H1 (cell line): ENCODE measurements around the gene BET1L. TPM values are rescaled to one million over a fixed set of nuclear protein-coding genes. Genes with fewer than 3 reads are reported as not detected.

Source experiments
- CTCF ChIA-PET: fragments of 300-600 bp; sonication (Branson Sonifier 250); formaldehyde crosslinking; loops from one replicate; lab custom pipeline; 2021; ENCODE audit not compliant: partially characterized antibody; lab: Charles Lee
- POLR2A ChIA-PET: fragments of 300-600 bp; sonication (Branson Sonifier 250); formaldehyde crosslinking; loops from one replicate; lab custom pipeline; 2021; ENCODE audit warnings: inconsistent platforms; ENCODE audit not compliant: partially characterized antibody; lab: Charles Lee
- DNase-seq, 2 experiments: peaks; one replicate each; pipeline versions ENCODE4 v3.0.0 to v3.0.0-alpha.2; 2010 to 2022; ENCODE audit warnings: low spot score in 2 of 2, low read depth in 1 of 2, mixed read lengths in 1 of 2
- FAIRE-seq: peaks from 2 replicates; lab custom pipeline; 2011; peaks lifted over from hg19 to GRCh38; lab: Jason Lieb, UNC
- H2AFZ ChIP-seq: 2 replicates; pipeline ENCODE4 v1.8.1; 2012; ENCODE audit warnings: low read length, inconsistent platforms
- H2AK5ac ChIP-seq: 2 replicates; pipeline ENCODE4 v1.6.1; 2013; ENCODE audit warnings: low read depth, low read length
- H2BK120ac ChIP-seq: replicated peaks from 2 replicates; pipeline ENCODE3; 2013; ENCODE audit warnings: low read depth, low read length, inconsistent platforms
- H2BK12ac ChIP-seq: 2 replicates; pipeline ENCODE4 v1.6.1; 2013; ENCODE audit warnings: low read depth, low read length
- H2BK15ac ChIP-seq: 2 replicates; pipeline ENCODE4 v1.6.1; 2013; ENCODE audit warnings: low read length
- H2BK20ac ChIP-seq: 2 replicates; pipeline ENCODE4 v1.6.1; 2013; ENCODE audit warnings: low read length
- H2BK5ac ChIP-seq: 2 replicates; pipeline ENCODE4 v1.6.1; 2013; ENCODE audit warnings: low read depth, low read length
- H3K14ac ChIP-seq: 2 replicates; pipeline ENCODE4 v1.6.1; 2013; ENCODE audit warnings: inconsistent platforms; ENCODE audit not compliant: insufficient read length
- H3K18ac ChIP-seq: 2 replicates; pipeline ENCODE4 v1.6.1; 2013; ENCODE audit warnings: low read length; ENCODE audit errors: extremely low read depth
- H3K23ac ChIP-seq: 2 replicates; pipeline ENCODE4 v1.6.1; 2013; ENCODE audit warnings: inconsistent platforms; ENCODE audit not compliant: insufficient read length
- H3K23me2 ChIP-seq: 2 replicates; pipeline ENCODE4 v1.6.1; 2013; ENCODE audit warnings: low read depth, low read length
- H3K27ac ChIP-seq: 2 replicates; pipeline ENCODE4 v1.6.1; 2011; ENCODE audit warnings: low read depth, low read length, inconsistent platforms
- H3K27me3 ChIP-seq, 4 experiments: replicated peaks in 1 of 4; 1 replicate in 1 of 4; 2 replicates in 3 of 4; pipeline versions ENCODE4 v1.6.1 to v1.8.1; 2011 to 2013; ENCODE audit warnings: low read length in 3 of 4, mild to moderate bottlenecking in 3 of 4, inconsistent platforms in 2 of 4, mixed read lengths in 2 of 4, moderate library complexity in 1 of 4; ENCODE audit not compliant: control insufficient read depth in 3 of 4, insufficient read depth in 3 of 4; ENCODE audit errors: extremely low read depth in 1 of 4
- H3K36me3 ChIP-seq, 4 experiments: 2 replicates each; pipeline versions ENCODE4 v1.6.1 to v1.8.1; 2011 to 2013; ENCODE audit warnings: mild to moderate bottlenecking in 4 of 4, low read length in 3 of 4, moderate library complexity in 2 of 4, control low read depth in 1 of 4, inconsistent platforms in 1 of 4; ENCODE audit not compliant: insufficient read depth in 4 of 4, control insufficient read depth in 2 of 4
- H3K4ac ChIP-seq: replicated peaks from 2 replicates; pipeline ENCODE3; 2013; ENCODE audit warnings: low read length, low read depth, mixed read lengths, inconsistent platforms; ENCODE audit not compliant: insufficient read length
- H3K4me1 ChIP-seq, 4 experiments: replicated peaks in 1 of 4; 1 replicate in 1 of 4; 2 replicates in 3 of 4; pipeline versions ENCODE4 v1.6.1 to v1.8.1; 2011 to 2013; ENCODE audit warnings: low read length in 3 of 4, inconsistent platforms in 2 of 4, mixed read lengths in 1 of 4; ENCODE audit not compliant: insufficient read depth in 4 of 4, control insufficient read depth in 3 of 4
- H3K4me2 ChIP-seq, 2 experiments: 2 replicates each; pipeline versions ENCODE4 v1.6.1 to v1.8.1; 2011 to 2013; ENCODE audit warnings: low read depth in 2 of 2, low read length in 2 of 2, control low read depth in 1 of 2, inconsistent platforms in 1 of 2, mild to moderate bottlenecking in 1 of 2; ENCODE audit not compliant: insufficient read depth in 1 of 2
- H3K4me3 ChIP-seq, 4 experiments: fragments of 200-600, 300-600 bp in 1 of 4; sonication (generic), shearing (Covaris generic), sonication (Bioruptor Twin) in 1 of 4; 2 replicates each; pipeline versions ENCODE4 v1.5.1 to v1.8.1; 2011 to 2016; ENCODE audit warnings: low read length in 4 of 4, low read depth in 3 of 4, control low read depth in 2 of 4, inconsistent platforms in 2 of 4, mild to moderate bottlenecking in 2 of 4, mixed read lengths in 1 of 4, moderate library complexity in 1 of 4; ENCODE audit not compliant: insufficient read depth in 2 of 4; ENCODE audit errors: extremely low read depth in 1 of 4
- H3K56ac ChIP-seq: replicated peaks from 2 replicates; pipeline ENCODE3; 2013; ENCODE audit warnings: low read depth, mild to moderate bottlenecking, mixed read lengths, low read length, inconsistent platforms; ENCODE audit not compliant: insufficient read length
- H3K79me1 ChIP-seq: 2 replicates; pipeline ENCODE4 v1.6.1; 2013; ENCODE audit warnings: low read depth, low read length, control low read depth
- H3K79me2 ChIP-seq, 2 experiments: 2 replicates each; pipeline versions ENCODE4 v1.6.1 to v1.8.1; 2012 to 2013; ENCODE audit warnings: low read length in 2 of 2, mild to moderate bottlenecking in 2 of 2, inconsistent platforms in 1 of 2; ENCODE audit not compliant: insufficient read depth in 2 of 2, control insufficient read depth in 1 of 2
- H3K9ac ChIP-seq, 4 experiments: replicated peaks in 1 of 4; 1 replicate in 1 of 4; 2 replicates in 3 of 4; pipeline versions ENCODE4 v1.6.1 to v1.8.1; 2011 to 2013; ENCODE audit warnings: low read depth in 3 of 4, low read length in 3 of 4, control low read depth in 2 of 4, mild to moderate bottlenecking in 2 of 4, moderate library complexity in 2 of 4, inconsistent platforms in 1 of 4; ENCODE audit errors: extremely low read depth in 1 of 4
- H3K9me3 ChIP-seq, 2 experiments: 2 replicates each; pipeline versions ENCODE4 v1.6.1 to v1.8.1; 2012 to 2013; ENCODE audit warnings: mild to moderate bottlenecking in 2 of 2, moderate library complexity in 2 of 2, control low read depth in 1 of 2, inconsistent platforms in 1 of 2, low read depth in 1 of 2, low read length in 1 of 2, mixed read lengths in 1 of 2; ENCODE audit not compliant: insufficient read depth in 2 of 2
- H4K20me1 ChIP-seq, 2 experiments: replicated peaks in 1 of 2; 2 replicates each; pipeline versions ENCODE3 to v1.8.1; 2011 to 2013; ENCODE audit warnings: inconsistent platforms in 2 of 2, low read length in 2 of 2, mild to moderate bottlenecking in 1 of 2; ENCODE audit not compliant: insufficient read depth in 2 of 2, control insufficient read depth in 1 of 2
- H4K5ac ChIP-seq: 2 replicates; pipeline ENCODE4 v1.6.1; 2013; ENCODE audit warnings: low read length, low read depth, mixed read lengths, inconsistent platforms; ENCODE audit not compliant: insufficient read length
- H4K8ac ChIP-seq: 2 replicates; pipeline ENCODE4 v1.8.0; 2013; ENCODE audit warnings: mild to moderate bottlenecking, moderate library complexity, low read length, inconsistent platforms; ENCODE audit not compliant: insufficient read depth; ENCODE audit errors: extremely low read depth
- H4K91ac ChIP-seq: replicated peaks from 2 replicates; pipeline ENCODE3; 2013; ENCODE audit warnings: low read length, mixed read lengths, inconsistent platforms; ENCODE audit not compliant: insufficient read length
- ATF2 ChIP-seq: IDR thresholded peaks from 2 replicates; pipeline ENCODE4 v1.6.1; 2012; ENCODE audit warnings: low read length, inconsistent platforms
- PHF8 ChIP-seq: fragments of 200-600 bp; sonication (generic); conservative IDR thresholded peaks from 2 replicates; pipeline ENCODE4 v1.7.1; 2012; ENCODE audit warnings: low read depth, mild to moderate bottlenecking, inconsistent platforms, low read length, moderate library complexity
- WGBS, 2 experiments: shearing (Covaris generic) in 1 of 2; methylation state at CpG; one replicate each; pipeline versions ENCODE4 v1.1.6 to v1.1.7; 2013 to 2015; ENCODE audit warnings: low lambda C conversion rate in 2 of 2, mixed read lengths in 2 of 2, inconsistent platforms in 1 of 2, low coverage in 1 of 2, missing lambda C conversion rate in 1 of 2; ENCODE audit not compliant: insufficient replicate concordance in 2 of 2, insufficient coverage in 1 of 2, insufficient read length in 1 of 2; ENCODE audit errors: extremely low coverage in 1 of 2, missing lambda C conversion rate in 1 of 2; 5-methylcytosine and 5-hydroxymethylcytosine counted together
- polyA plus RNA-seq, 7 experiments: library from polyadenylated mRNA; depleted of rRNA in 3 of 7; stranded (reverse) in 5 of 7; unstranded in 2 of 7; fragments of >200 nt in 5 of 7; fragments of 200-250 nt in 2 of 7; gene quantifications; 1 replicate in 5 of 7; 2 replicates in 1 of 7; 4 replicates in 1 of 7; pipeline versions ENCODE4 v1.2.1 to v1.2.3, GENCODE V29; 2011 to 2013; ENCODE audit warnings: missing spikeins in 2 of 7, mixed read lengths in 2 of 7
- total RNA-seq: library from RNA; stranded (reverse); fragmentation: NEBNext Ultra II Directional; extraction: Animal tissue kit (Norgen Biotek cat#: 25700); gene quantifications from 2 replicates; pipeline ENCODE4 v1.2.1, GENCODE V29; 2021

BET1L gene
- total and polyA plus RNA-seq, 2 of the 8 experiments (the other 6 are each of a cell fraction or from before 2014, with no cell fraction given): 40.2 to 61.9 TPM

GRCh38 chr11:215581-216037 lies 8.4 kb upstream of the BET1L start:
- Histone ChIP-seq H3K9me3 (no peaks in the 10 kb centered on the region), H3K36me3 (peaks cover 25 to 46% (median 33%) of the 10 kb centered on the region in 4 experiments), H2BK20ac (no peak overlapping the region), H3K79me1 (no peaks in the 10 kb centered on the region), H4K5ac (no peak overlapping the region), H2BK12ac (no peak overlapping the region), H3K4me2 (no peak overlapping the region), H3K79me2 (peaks cover 0 to 2% of the 10 kb centered on the region in 2 experiments; a peak in 1 of 4 replicates), H3K9ac (no peak overlapping the region), H2AK5ac (no peak overlapping the region), H4K8ac (no peak overlapping the region), H3K18ac (no peak overlapping the region), H3K23ac (no peak overlapping the region), H2BK120ac (no peak overlapping the region), H3K27ac (no peak overlapping the region), H3K4me1 (no peaks in the 10 kb centered on the region), H3K23me2 (no peaks in the 10 kb centered on the region), H4K20me1 (peaks cover 0 to 1% of the 10 kb centered on the region in 2 experiments), H3K14ac (no peak overlapping the region), H4K91ac (no peak overlapping the region), H2AFZ (no peak overlapping the region), H2BK15ac (no peak overlapping the region), H3K4me3 (no peak overlapping the region), H2BK5ac (no peak overlapping the region), H3K56ac (no peak overlapping the region), H3K4ac (no peak overlapping the region), H3K27me3 (no peaks in the 10 kb centered on the region)
- POLR2A ChIA-PET: interaction anchor here (0.8 to 8.7 kb wide), 6 partner anchors 8 to 155 kb away, joined by 3 to 99 read pairs (median 6); partner anchors contain the start of genes B4GALNT4, BET1L, IFITM5 and RIC8A
- FAIRE-seq (no peak), DNase-seq (no peak)
- CTCF ChIA-PET: interaction anchor here (0.7 to 2.1 kb wide), 8 partner anchors 9 to 148 kb away, joined by 3 to 8 read pairs (median 4); no protein-coding TSS in a partner anchor
- 94% methylated on average over 4 of the region's 4 CpGs; no CpG with 5 or more reads in 1 of the 2 experiments for WGBS, 2 experiments
- TF ChIP-seq PHF8 (no peak), ATF2 (no peak)
